GM12878 (cell line): ENCODE measurements around the gene CLIP3. TPM values are rescaled to one million over a fixed set of nuclear protein-coding genes. Genes with fewer than 3 reads are reported as not detected.

ENCODE experiments used
- ATAC-seq: fragments of 200-7000 bp; cut with Tn5 transposase; 3 replicates; pipeline ENCODE4 v1.9.1; 2020; ENCODE audit warnings: mild to moderate bottlenecking, moderate library complexity
- BruUV-seq: library from RNA; stranded (reverse); fragments of 400-500 nt; replicated peaks from 2 replicates; lab custom pipeline; 2021; lab: Mats Ljungman, UMichigan
- CTCF ChIA-PET: fragments of 300-600 bp; sonication (Branson Sonifier 250); formaldehyde crosslinking; extraction: SDS; loops from one replicate; lab custom pipeline; 2021; ENCODE audit warnings: inconsistent platforms; lab: Yijun Ruan, JAX
- POLR2A ChIA-PET: fragments of 350-600 bp; formaldehyde crosslinking; extraction: SDS; loops from one replicate; lab custom pipeline; 2021; ENCODE audit warnings: inconsistent platforms; lab: Charles Lee
- RAD21 ChIA-PET: fragments of 300-600 bp; sonication (Branson Sonifier 250); formaldehyde crosslinking; loops from one replicate; lab custom pipeline; 2023; ENCODE audit warnings: antibody characterized with exemption; ENCODE audit not compliant: unreplicated experiment; lab: Charles Lee
- SMC1A ChIA-PET: fragments of 300-600 bp; sonication (Branson Sonifier 250); formaldehyde crosslinking; loops from one replicate; lab custom pipeline; 2023; ENCODE audit not compliant: unreplicated experiment, uncharacterized antibody; lab: Charles Lee
- DNase-seq: peaks from one replicate; pipeline ENCODE4 v3.0.0-alpha.2; 2011; ENCODE audit warnings: low read depth, low spot score
- FAIRE-seq: peaks from 3 replicates; lab custom pipeline; 2011; peaks lifted over from hg19 to GRCh38; lab: Jason Lieb, UNC
- H2AFZ ChIP-seq: 2 replicates; pipeline ENCODE4 v1.6.0; 2011; ENCODE audit warnings: low read depth, low read length, control low read depth; ENCODE audit not compliant: control insufficient read depth
- H3K27ac ChIP-seq: 2 replicates; pipeline ENCODE4 v1.5.1; 2011; ENCODE audit warnings: control low read depth; ENCODE audit not compliant: control insufficient read depth, insufficient read depth
- H3K27me3 ChIP-seq, 2 experiments: replicated peaks in 1 of 2; 2 replicates each; pipeline versions ENCODE4 v1.6.0 to v1.6.1; 2011; ENCODE audit warnings: low read length in 1 of 2; ENCODE audit not compliant: control insufficient read depth in 2 of 2, insufficient read depth in 2 of 2
- H3K36me3 ChIP-seq, 2 experiments: 2 replicates each; pipeline ENCODE4 v1.5.1; 2011; ENCODE audit warnings: low read length in 1 of 2; ENCODE audit not compliant: control insufficient read depth in 2 of 2, insufficient read depth in 2 of 2
- H3K4me1 ChIP-seq: 2 replicates; pipeline ENCODE4 v1.6.1; 2011; ENCODE audit warnings: mild to moderate bottlenecking, low read length, moderate library complexity, mixed read lengths; ENCODE audit not compliant: control insufficient read depth, insufficient read depth
- H3K4me2 ChIP-seq: 2 replicates; pipeline ENCODE4 v1.6.0; 2011; ENCODE audit warnings: control low read depth; ENCODE audit not compliant: control insufficient read depth, insufficient read depth
- H3K4me3 ChIP-seq: fragments of 200-600 bp; sonication (generic); 2 replicates; pipeline ENCODE4 v1.5.1; 2016
- H3K79me2 ChIP-seq: 2 replicates; pipeline ENCODE4 v1.6.0; 2011; ENCODE audit warnings: low read length; ENCODE audit not compliant: control insufficient read depth, insufficient read depth
- H3K9ac ChIP-seq: 2 replicates; pipeline ENCODE4 v1.8.0; 2011; ENCODE audit warnings: low read length, control low read depth, mixed read lengths; ENCODE audit not compliant: control insufficient read depth, insufficient read depth
- H3K9me3 ChIP-seq: replicated peaks from 3 replicates; pipeline ENCODE4 v1.5.1; 2011; ENCODE audit warnings: mild to moderate bottlenecking, low read length; ENCODE audit not compliant: control insufficient read depth, insufficient read depth
- H4K20me1 ChIP-seq: 2 replicates; pipeline ENCODE4 v1.6.0; 2011; ENCODE audit not compliant: control insufficient read depth, insufficient read depth
- BMI1 ChIP-seq: fragments of 450-650 bp; IDR thresholded peaks from 2 replicates; pipeline ENCODE4 v1.6.1; 2016; ENCODE audit warnings: mild to moderate bottlenecking, moderate library complexity, borderline replicate concordance
- IRF5 ChIP-seq: fragments of 450-650 bp; IDR thresholded peaks from 2 replicates; pipeline ENCODE4 v1.6.1; 2017; ENCODE audit warnings: borderline replicate concordance
- POLR2AphosphoS2 ChIP-seq: IDR thresholded peaks from 2 replicates; pipeline ENCODE4 v1.6.1; 2011; ENCODE audit warnings: low read depth, mild to moderate bottlenecking, low read length, improper control_type of control experiment, moderate library complexity
- RUNX3 ChIP-seq: IDR thresholded peaks from 2 replicates; pipeline ENCODE4 v1.6.1; 2012; ENCODE audit warnings: low read length, inconsistent platforms
- ZBTB11 ChIP-seq: fragments of 450-650 bp; formaldehyde crosslinking; IDR thresholded peaks from 2 replicates; pipeline ENCODE4 v1.5.0; 2022; ENCODE audit warnings: mild to moderate bottlenecking, missing genetic modification characterization
- WGBS: methylation state at CpG from one replicate; pipeline ENCODE4 v1.1.6; 2016; ENCODE audit warnings: low lambda C conversion rate; ENCODE audit not compliant: insufficient replicate concordance, insufficient coverage; ENCODE audit errors: missing lambda C conversion rate; 5-methylcytosine and 5-hydroxymethylcytosine counted together
- in situ Hi-C: fragments of 300-500 bp; cut with MboI; formaldehyde crosslinking; loops from 9 replicates; pipeline ENCODE4 v1.14.3; 2018; ENCODE audit warnings: mixed read lengths
- intact Hi-C: fragments of 100-400 bp; cut with micrococcal nuclease; formaldehyde crosslinking; loops from one replicate; pipeline ENCODE4 v1.14.2; 2022; ENCODE audit not compliant: unreplicated experiment
- polyA plus RNA-seq, 11 experiments: library from polyadenylated mRNA; depleted of rRNA in 4 of 11; unstranded in 6 of 11; stranded (reverse) in 5 of 11; fragments of >200 nt; fragmentation: Nextera tagmentation in 4 of 11; fragmentation: Illumina TruSeq in 1 of 11; extraction: Ambion mirVana in 4 of 11; extraction: Trizol in 1 of 11; gene quantifications; 1 replicate in 1 of 11; 2 replicates in 10 of 11; pipeline versions ENCODE4 v1.2.1 to v1.2.3, GENCODE V29; 2011 to 2016; ENCODE audit warnings: inconsistent platforms in 2 of 11, missing spikeins in 2 of 11, low read depth in 1 of 11
- total RNA-seq, 4 experiments: library from RNA; depleted of rRNA in 3 of 4; stranded (reverse); fragments of >200 nt in 3 of 4; fragmentation: Illumina TruSeq in 1 of 4; extraction: Trizol in 1 of 4; gene quantifications; 2 replicates each; pipeline versions ENCODE4 v1.2.1 to v1.2.3, GENCODE V29; 2013 to 2021

Gene CLIP3
- total and polyA plus RNA-seq, 10 of the 15 experiments (the other 5 are each of a cell fraction or from before 2014, with no cell fraction given) = 0.09 to 2.7 (median 0.45) TPM; not detected in 1

- no TSS peak for BruUV-seq
Measured at GRCh38 chr19:36079389-36079945, 46.8 kb upstream of the CLIP3 start.

More at GRCh38 chr19:36079389-36079945, 46.8 kb upstream of the CLIP3 start:
- no peak for FAIRE-seq
- Histone ChIP-seq H3K9me3 (no peaks in the 10 kb centered on the region), H3K79me2 (no peaks in the 10 kb centered on the region), H3K4me2 (no peak overlapping the region), H3K4me1 (no peaks in the 10 kb centered on the region), H3K27ac (no peak overlapping the region), H3K9ac (no peak overlapping the region), H4K20me1 (no peaks in the 10 kb centered on the region), H3K4me3 (no peak overlapping the region), H3K36me3 (peaks cover 20 to 22% of the 10 kb centered on the region in 2 experiments; a peak in 3 of 4 replicates), H2AFZ (no peak overlapping the region), H3K27me3 (no peaks in the 10 kb centered on the region)
- no peak for ATAC-seq
- intact Hi-C loops = no loop called here
- in situ Hi-C loops = no loop called here
- 98% methylated on average over 3 of the region's 3 CpGs for WGBS
- ChIA-PET RAD21 (no interaction called here), SMC1A (no interaction called here), POLR2A (no interaction called here), CTCF (interaction anchor here (1.4 kb wide), 1 partner anchor 13 kb away, joined by 4 read pairs; no protein-coding TSS in a partner anchor)
- no peak for DNase-seq
- TF ChIP-seq BMI1 (no peak), POLR2AphosphoS2 (no peak), RUNX3 (no peak), ZBTB11 (CRISPR knock-in tag) (no peak), IRF5 (no peak)
